Measurements from ENCODE around the gene LRRK2. TPM values are rescaled to one million over a fixed set of nuclear protein-coding genes. Genes with fewer than 3 reads are reported as not detected.

The LRRK2 gene
- total RNA-seq, result 0.33 and 2.0 TPM in 2 replicates

GRCh38 chr12:40224439-40225291 is at the start of gene LRRK2:
Gene LRRK2 (plus strand): TSS chr12:40224997. CDS start chr12:40225132, 135 bp downstream.

Other genes starting within 250 kb of the LRRK2 start
- 4.2 and 6.1 TPM in 2 replicates for gene SLC2A13, start 118.9 kb upstream of the LRRK2 start, total RNA-seq

Data from vein endothelial cell (primary cell).